ENCODE measurements around the gene ZCCHC7.

- TF ChIP-seq CTCF (IDR thresholded peaks at IDR 0.05; ENCODE audit: borderline replicate concordance, extremely low read depth, low read length, poor library complexity, severe bottlenecking) (no peak), EZH2 (IDR thresholded peaks at IDR 0.05; ENCODE audit: borderline replicate concordance, low read depth, low read length, severe bottlenecking) (no peak)
Measured at GRCh38 chr9:37100327-37100726, 20.0 kb upstream of the ZCCHC7 start.

Measured in DND-41 (cell line).